CD14-positive monocyte (primary cell): Measurements from ENCODE around the gene CHRDL2. TPM values are rescaled to one million over a fixed set of nuclear protein-coding genes. Genes with fewer than 3 reads are reported as not detected.
A peak's percentile ranks its signal among the peaks of the same experiment; 100 is the strongest.

Experiments used
- DNase-seq, 3 donors: peaks; one replicate each; pipeline ENCODE4 v3.0.0-alpha.2; 2011 to 2022
- H2AFZ ChIP-seq: 2 replicates; pipeline ENCODE4 v1.6.0; 2012; ENCODE audit warnings: mild to moderate bottlenecking, low read depth, low read length, inconsistent platforms; ENCODE audit not compliant: insufficient read depth, poor library complexity, severe bottlenecking
- H3K27ac ChIP-seq, 2 donors: 1 replicate in 1 of 2; 2 replicates in 1 of 2; pipeline ENCODE4 v1.5.1; 2012 to 2013; ENCODE audit warnings: low read length in 2 of 2, control low read depth in 1 of 2, inconsistent platforms in 1 of 2, low read depth in 1 of 2, mild to moderate bottlenecking in 1 of 2
- H3K27me3 ChIP-seq, 2 donors: one replicate each; pipeline versions ENCODE4 v1.6.0 to v1.6.1; 2011 to 2013; ENCODE audit warnings: low read length in 2 of 2; ENCODE audit not compliant: control insufficient read depth in 2 of 2, insufficient read depth in 2 of 2
- H3K36me3 ChIP-seq, 2 donors: replicated peaks in 1 of 2; 1 replicate in 1 of 2; 2 replicates in 1 of 2; pipeline versions ENCODE4 v1.5.1 to v1.6.1; 2012 to 2013; ENCODE audit warnings: low read length in 2 of 2, control low read depth in 1 of 2, inconsistent platforms in 1 of 2, mild to moderate bottlenecking in 1 of 2; ENCODE audit not compliant: insufficient read depth in 2 of 2, control insufficient read depth in 1 of 2
- H3K4me1 ChIP-seq, 2 donors: 1 replicate in 1 of 2; 2 replicates in 1 of 2; pipeline versions ENCODE4 v1.5.1 to v1.6.1; 2012 to 2013; ENCODE audit warnings: low read length in 2 of 2, control low read depth in 1 of 2, inconsistent platforms in 1 of 2, mild to moderate bottlenecking in 1 of 2, moderate library complexity in 1 of 2; ENCODE audit not compliant: insufficient read depth in 2 of 2, control insufficient read depth in 1 of 2
- H3K4me2 ChIP-seq: replicated peaks from 2 replicates; pipeline ENCODE3; 2012; ENCODE audit warnings: low read length, moderate library complexity, mild to moderate bottlenecking; ENCODE audit not compliant: poor library complexity, severe bottlenecking; ENCODE audit errors: extremely low read depth
- H3K4me3 ChIP-seq, 3 experiments: fragments of 200-600 bp in 1 of 3; sonication (generic) in 1 of 3; replicated peaks in 1 of 3; 1 replicate in 2 of 3; 2 replicates in 1 of 3; pipeline ENCODE4 v1.5.1; 2011 to 2013; ENCODE audit warnings: low read length in 3 of 3, mild to moderate bottlenecking in 3 of 3, control low read depth in 2 of 3, low read depth in 2 of 3, inconsistent platforms in 1 of 3, moderate library complexity in 1 of 3
- H3K79me2 ChIP-seq: 2 replicates; pipeline ENCODE4 v1.6.0; 2012; ENCODE audit warnings: mild to moderate bottlenecking, control low read depth, inconsistent platforms, low read length, moderate library complexity; ENCODE audit not compliant: insufficient read depth
- H3K9ac ChIP-seq: 2 replicates; pipeline ENCODE4 v1.6.0; 2017; ENCODE audit warnings: low read length, mild to moderate bottlenecking; ENCODE audit not compliant: insufficient read depth, poor library complexity, severe bottlenecking
- H3K9me3 ChIP-seq, 2 donors: replicated peaks in 1 of 2; 1 replicate in 1 of 2; 2 replicates in 1 of 2; pipeline versions ENCODE4 v1.5.1 to v1.6.1; 2012 to 2013; ENCODE audit warnings: low read length in 2 of 2, control low read depth in 1 of 2; ENCODE audit not compliant: control insufficient read depth in 1 of 2, insufficient read depth in 1 of 2
- H4K20me1 ChIP-seq: 2 replicates; pipeline ENCODE4 v1.6.0; 2012; ENCODE audit warnings: mild to moderate bottlenecking, low read length, control low read depth, moderate library complexity; ENCODE audit not compliant: insufficient read depth
- H3K27ac Mint-ChIP-seq, 7 donors: one replicate each; pipeline ENCODE4 v1.8.0; 2020; ENCODE audit warnings: mild to moderate bottlenecking in 7 of 7, mixed read lengths in 7 of 7, moderate library complexity in 6 of 7, inconsistent platforms in 2 of 7
- H3K27me3 Mint-ChIP-seq, 3 donors: one replicate each; pipeline ENCODE4 v1.8.0; 2021 to 2022; ENCODE audit warnings: low read depth in 3 of 3, mild to moderate bottlenecking in 3 of 3, mixed read lengths in 3 of 3, moderate library complexity in 3 of 3, inconsistent platforms in 1 of 3
- H3K36me3 Mint-ChIP-seq, 2 donors: one replicate each; pipeline ENCODE4 v1.8.0; 2020; ENCODE audit warnings: mixed read lengths in 2 of 2, inconsistent platforms in 1 of 2, mild to moderate bottlenecking in 1 of 2
- H3K4me1 Mint-ChIP-seq: one replicate; pipeline ENCODE4 v1.8.0; 2020; ENCODE audit warnings: mild to moderate bottlenecking, mixed read lengths
- H3K4me3 Mint-ChIP-seq, 2 donors: one replicate each; pipeline ENCODE4 v1.8.0; 2020; ENCODE audit warnings: mild to moderate bottlenecking in 2 of 2, mixed read lengths in 2 of 2, moderate library complexity in 1 of 2
- H3K9me3 Mint-ChIP-seq, 7 donors: one replicate each; pipeline ENCODE4 v1.8.0; 2020 to 2022; ENCODE audit warnings: mixed read lengths in 7 of 7, mild to moderate bottlenecking in 6 of 7, moderate library complexity in 6 of 7, inconsistent platforms in 2 of 7
- CTCF ChIP-seq: fragments of 200-600 bp; IDR thresholded peaks from one replicate; pipeline ENCODE4 v1.8.0; 2022; ENCODE audit warnings: antibody characterized with exemption, mild to moderate bottlenecking
- WGBS: methylation state at CpG from one replicate; pipeline ENCODE4 v1.1.5; 2013; ENCODE audit warnings: missing lambda C conversion rate; ENCODE audit not compliant: insufficient coverage; 5-methylcytosine and 5-hydroxymethylcytosine counted together
- intact Hi-C, 2 donors: fragments of 100-400 bp; cut with micrococcal nuclease; formaldehyde crosslinking; loops; one replicate each; pipeline versions ENCODE4 v1.15.0 to v1.15.1; 2023
- polyA plus RNA-seq, 3 donors: library from polyadenylated mRNA; depleted of rRNA in 1 of 3; unstranded in 2 of 3; stranded (reverse) in 1 of 3; fragments of 300-500 nt in 2 of 3; fragments of >200 nt in 1 of 3; fragmentation: Illumina TruSeq in 2 of 3; gene quantifications; 1 replicate in 2 of 3; 2 replicates in 1 of 3; pipeline ENCODE4 v1.2.3, GENCODE V29; 2012 to 2021

The CHRDL2 gene
- polyA plus RNA-seq, 3 donors: not detected

DNA sequence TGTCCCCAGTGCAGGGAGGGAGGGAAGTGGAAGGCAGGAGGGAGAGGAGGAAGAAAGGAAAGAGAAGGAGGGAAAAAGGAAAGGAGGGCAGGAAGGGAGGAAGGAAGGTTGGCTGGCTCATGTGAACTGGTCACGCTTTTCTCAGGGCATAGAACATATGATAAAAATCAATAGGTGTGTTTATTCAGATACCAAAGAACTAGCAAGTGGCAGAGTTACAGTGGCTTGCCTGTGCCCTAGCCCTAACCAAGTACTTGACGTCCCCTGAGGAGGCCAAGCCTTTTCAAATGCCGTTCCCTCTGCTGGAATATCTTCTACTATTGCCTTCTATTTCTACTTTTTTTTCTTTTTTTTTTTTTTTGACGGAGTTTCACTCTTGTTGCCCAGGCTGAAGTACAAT, 33.5 kb downstream of the CHRDL2 start:
- TF ChIP-seq CTCF: no peak
- Mint-ChIP-seq H3K9me3 (peaks cover 0 to 2% (median 0%) of the 10 kb centered on the region in 7 donors), H3K4me1 (peaks cover 8% of the 10 kb centered on the region), H3K27ac (peak overlapping the region in 1 of 7 donors; percentile 2), H3K27me3 (peaks cover 16 to 17% (median 16%) of the 10 kb centered on the region in 3 donors), H3K36me3 (no peaks in the 10 kb centered on the region), H3K4me3 (peak overlapping the region in 1 of 2 donors; percentile 64)
- no peak for DNase-seq
- no peak overlapping the region for H3K4me3 ChIP-seq
- H4K20me1 ChIP-seq: no peaks in the 10 kb centered on the region
- H2AFZ ChIP-seq: no peak overlapping the region
- H3K4me1 ChIP-seq: no peaks in the 10 kb centered on the region
- H3K36me3 ChIP-seq: no peaks in the 10 kb centered on the region
- H3K27me3 ChIP-seq: peaks cover 0 to 8% of the 10 kb centered on the region in 2 donors
- intact Hi-C loops: no loop called here
- WGBS: no CpG with 5 or more reads among the region's 4 CpGs
- H3K9me3 ChIP-seq: no peaks in the 10 kb centered on the region
- H3K79me2 ChIP-seq: no peaks in the 10 kb centered on the region
- H3K4me2 ChIP-seq: no peak overlapping the region
- no peak overlapping the region for H3K27ac ChIP-seq
- no peak overlapping the region for H3K9ac ChIP-seq

DNA sequence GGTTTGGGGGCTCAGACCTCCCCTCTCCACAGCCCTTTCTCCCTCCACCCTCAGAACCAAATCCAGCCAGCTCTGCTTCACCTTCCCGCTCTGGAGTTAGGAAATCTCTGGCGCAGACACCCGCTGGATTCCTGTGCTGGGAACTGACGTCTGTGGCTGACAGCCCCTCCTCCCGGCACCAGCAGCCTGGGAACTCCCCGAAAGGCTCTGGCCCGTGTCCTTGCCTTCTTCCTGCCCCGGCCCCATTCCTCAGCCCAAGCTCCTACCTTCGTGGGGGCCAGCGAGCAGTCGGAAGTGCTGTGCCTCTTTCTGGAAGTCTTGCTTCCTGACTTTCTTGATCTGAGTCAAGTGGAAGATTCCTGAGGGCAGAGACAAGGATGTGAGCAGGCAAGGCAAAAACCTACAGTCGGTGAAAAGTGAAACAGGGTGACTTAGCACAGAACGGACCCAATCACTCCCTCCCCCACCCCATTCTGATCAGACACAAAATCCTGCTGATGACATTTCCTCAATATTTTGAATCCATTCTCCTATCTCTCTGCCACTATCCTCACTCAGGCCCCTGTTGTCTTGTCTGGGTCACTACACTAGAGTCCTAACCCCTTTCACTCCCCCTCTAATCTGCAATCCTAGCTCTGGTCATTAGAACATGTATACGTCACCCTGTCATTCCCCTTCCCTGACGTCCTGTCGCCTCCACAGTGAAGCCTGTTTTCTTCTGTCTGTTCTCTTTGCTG, 34.1 kb downstream of the CHRDL2 start:
- TF ChIP-seq CTCF: no peak
- H3K4me2 ChIP-seq: no peak overlapping the region
- Mint-ChIP-seq H3K9me3 (peaks cover 0 to 2% (median 0%) of the 10 kb centered on the region in 7 donors), H3K27ac (peak overlapping the region in 1 of 7 donors; percentile 2), H3K4me3 (peak overlapping the region; percentile 61 to 64), H3K4me1 (peaks cover 8% of the 10 kb centered on the region), H3K36me3 (no peaks in the 10 kb centered on the region), H3K27me3 (peaks cover 16 to 17% (median 16%) of the 10 kb centered on the region in 3 donors)
- 34% methylated on average over 9 of the region's 16 CpGs for WGBS
- H3K27ac ChIP-seq: no peak overlapping the region
- no peak overlapping the region for H3K4me3 ChIP-seq
- no peaks in the 10 kb centered on the region for H3K79me2 ChIP-seq
- H3K9me3 ChIP-seq: no peaks in the 10 kb centered on the region
- H4K20me1 ChIP-seq: no peaks in the 10 kb centered on the region
- no peak overlapping the region for H2AFZ ChIP-seq
- peaks cover 0 to 8% of the 10 kb centered on the region in 2 donors for H3K27me3 ChIP-seq
- H3K4me1 ChIP-seq: no peaks in the 10 kb centered on the region
- intact Hi-C loops: no loop called here
- DNase-seq: no peak
- peak overlapping the region; percentile 40 for H3K9ac ChIP-seq
- H3K36me3 ChIP-seq: no peaks in the 10 kb centered on the region
